ENCODE results near the gene FHL1.
"Not testable (repeated sequence)": the region's sequence is repeated elsewhere in the genome, so short reads cannot be mapped to it uniquely, and the experiment has no call there.

Gene FHL1

GRCh38 chrX:136210243-136210642, 62.9 kb downstream of the FHL1 start:
- no peak for DNase-seq (ENCODE audit: low spot score)

- no peak for DNase-seq (ENCODE audit: low spot score)
These were observed 63.5 kb downstream of the FHL1 start for GRCh38 chrX:136210806-136211205.

GRCh38 chrX:136211766-136212556, 64.6 kb downstream of the FHL1 start:
- no peak for DNase-seq (ENCODE audit: low spot score)

- DNase-seq (ENCODE audit: low spot score): no peak
These were observed 65.3 kb downstream of the FHL1 start for GRCh38 chrX:136212557-136213111.

- DNase-seq (ENCODE audit: low spot score): peak; percentile 62
These were observed 67.2 kb downstream of the FHL1 start for GRCh38 chrX:136214551-136214950.

GRCh38 chrX:136215559-136215958, 68.2 kb downstream of the FHL1 start:
- peak; percentile 14 for DNase-seq (ENCODE audit: low spot score)

- no peak for DNase-seq (ENCODE audit: low spot score)
These were observed 72.6 kb downstream of the FHL1 start for GRCh38 chrX:136219893-136220292.

- DNase-seq (ENCODE audit: low spot score): no peak
These were observed 73.2 kb downstream of the FHL1 start for GRCh38 chrX:136220540-136220939.

- DNase-seq (ENCODE audit: low spot score): no peak
These were observed 73.6 kb downstream of the FHL1 start for GRCh38 chrX:136220951-136221350.

GRCh38 chrX:136221851-136222513, 74.6 kb downstream of the FHL1 start:
- DNase-seq (ENCODE audit: low spot score): no peak

GRCh38 chrX:136227074-136227473, 79.7 kb downstream of the FHL1 start:
- no peak for DNase-seq (ENCODE audit: low spot score)

GRCh38 chrX:136227948-136228838, 80.9 kb downstream of the FHL1 start:
- no peak for DNase-seq (ENCODE audit: low spot score)

- DNase-seq (ENCODE audit: low spot score): no peak
These were observed 81.5 kb downstream of the FHL1 start for GRCh38 chrX:136228839-136229207.

GRCh38 chrX:136237074-136237473, 89.7 kb downstream of the FHL1 start:
- DNase-seq (ENCODE audit: low spot score): no peak

- not testable (repeated sequence) for DNase-seq (ENCODE audit: low spot score)
These were observed 90.5 kb downstream of the FHL1 start for GRCh38 chrX:136237849-136238248.

GRCh38 chrX:136246201-136246600, 98.9 kb downstream of the FHL1 start:
- no peak for DNase-seq (ENCODE audit: low spot score)

- DNase-seq (ENCODE audit: low spot score): peak; percentile 50
These were observed 103.1 kb downstream of the FHL1 start for GRCh38 chrX:136250191-136251040.

- peak; percentile 90 for DNase-seq (ENCODE audit: low spot score)
These were observed 104.0 kb downstream of the FHL1 start, which contains the start of gene MAP7D3 for GRCh38 chrX:136251041-136251991. MAP7D3 (minus strand) TSS chrX:136251400; CDS start chrX:136251358, 42 bp downstream.

- DNase-seq (ENCODE audit: low spot score): no peak
These were observed 108.2 kb downstream of the FHL1 start for GRCh38 chrX:136255541-136255940.

GRCh38 chrX:136256026-136256425, 108.7 kb downstream of the FHL1 start:
- no peak for DNase-seq (ENCODE audit: low spot score)

Measured in AG20443 (cell line).